Mucosa of stomach (tissue), 1 donor: ENCODE results near the gene SLC41A3.

Experiments used
- H3K27me3 ChIP-seq: one replicate; pipeline ENCODE4 v1.7.0; 2013; ENCODE audit warnings: mild to moderate bottlenecking, low read length; ENCODE audit not compliant: control insufficient read depth, insufficient read depth
- H3K36me3 ChIP-seq: one replicate; pipeline ENCODE4 v1.7.0; 2013; ENCODE audit warnings: low read length; ENCODE audit not compliant: control insufficient read depth, insufficient read depth
- H3K4me1 ChIP-seq: one replicate; pipeline ENCODE4 v1.7.0; 2013; ENCODE audit warnings: mild to moderate bottlenecking, low read length; ENCODE audit not compliant: control insufficient read depth, insufficient read depth
- H3K4me3 ChIP-seq: one replicate; pipeline ENCODE4 v1.7.0; 2013; ENCODE audit warnings: low read length
- H3K9ac ChIP-seq: one replicate; pipeline ENCODE4 v1.7.0; 2013; ENCODE audit warnings: mild to moderate bottlenecking, low read length, moderate library complexity
- H3K9me3 ChIP-seq: one replicate; pipeline ENCODE4 v1.7.0; 2013; ENCODE audit warnings: mild to moderate bottlenecking, low read length, moderate library complexity; ENCODE audit not compliant: control insufficient read depth
- donor health status: Pancreatic carcinoma.

SLC41A3 gene

DNA sequence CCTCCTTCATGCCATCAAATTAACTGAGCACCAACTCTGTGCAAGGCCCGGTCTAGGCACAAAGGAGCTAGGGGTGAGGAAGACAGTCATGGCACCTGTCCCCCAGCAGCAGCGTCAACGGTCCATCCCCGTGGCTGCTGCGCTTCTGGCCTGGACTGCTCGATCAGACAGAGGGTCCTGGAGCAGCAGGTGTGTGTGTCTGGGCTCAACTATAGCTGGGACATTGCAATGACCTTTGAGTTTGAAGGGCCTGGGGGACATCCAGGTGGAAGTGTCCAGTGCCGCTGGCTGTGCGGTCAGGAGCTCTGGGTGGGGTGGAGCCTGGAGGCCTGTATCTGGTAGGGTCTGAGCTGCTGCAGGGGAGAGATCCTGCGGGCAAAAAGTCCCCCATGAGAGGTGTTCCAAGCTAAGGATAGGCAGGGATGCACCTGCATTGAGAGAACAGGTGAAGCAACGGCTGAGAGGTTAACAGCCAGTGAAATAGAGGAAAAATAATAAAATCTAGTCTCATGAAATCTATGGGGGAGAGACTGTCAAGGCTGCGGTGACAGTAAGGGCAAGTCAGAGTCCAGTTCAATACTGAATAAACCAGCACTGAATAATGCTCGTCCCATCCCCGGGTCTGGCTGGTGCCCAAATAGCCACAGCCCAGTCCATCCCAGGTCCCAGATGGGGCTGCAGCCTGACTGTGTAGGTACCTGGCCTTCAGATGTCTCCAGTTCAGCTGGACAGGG lies 25.4 kb upstream of the SLC41A3 start:
- Histone ChIP-seq H3K9me3 (no peaks in the 10 kb centered on the region), H3K36me3 (no peaks in the 10 kb centered on the region), H3K4me3 (no peak overlapping the region), H3K9ac (no peak overlapping the region), H3K27me3 (no peaks in the 10 kb centered on the region), H3K4me1 (no peaks in the 10 kb centered on the region)

DNA sequence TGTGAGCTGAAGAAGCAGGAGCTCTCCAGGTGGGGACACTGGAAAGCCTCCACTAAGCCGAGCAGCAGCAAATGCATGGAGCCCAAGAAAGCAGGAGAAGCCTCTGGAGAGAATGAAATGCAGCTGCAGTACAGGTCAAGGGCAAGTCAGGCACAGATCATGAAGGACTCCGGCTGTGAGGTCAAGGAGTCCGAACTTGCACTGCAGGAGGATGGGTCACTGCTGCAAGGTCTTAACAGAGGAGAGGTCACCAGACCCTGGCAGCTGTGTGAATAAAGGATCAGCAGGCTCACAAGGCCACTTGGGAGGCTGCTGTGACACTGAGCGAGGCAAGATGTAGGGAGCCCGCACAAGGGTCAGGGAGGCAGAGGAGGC lies 24.7 kb upstream of the SLC41A3 start:
- Histone ChIP-seq H3K9me3 (no peaks in the 10 kb centered on the region), H3K4me3 (no peak overlapping the region), H3K4me1 (no peaks in the 10 kb centered on the region), H3K27me3 (no peaks in the 10 kb centered on the region), H3K9ac (no peak overlapping the region), H3K36me3 (no peaks in the 10 kb centered on the region)

DNA sequence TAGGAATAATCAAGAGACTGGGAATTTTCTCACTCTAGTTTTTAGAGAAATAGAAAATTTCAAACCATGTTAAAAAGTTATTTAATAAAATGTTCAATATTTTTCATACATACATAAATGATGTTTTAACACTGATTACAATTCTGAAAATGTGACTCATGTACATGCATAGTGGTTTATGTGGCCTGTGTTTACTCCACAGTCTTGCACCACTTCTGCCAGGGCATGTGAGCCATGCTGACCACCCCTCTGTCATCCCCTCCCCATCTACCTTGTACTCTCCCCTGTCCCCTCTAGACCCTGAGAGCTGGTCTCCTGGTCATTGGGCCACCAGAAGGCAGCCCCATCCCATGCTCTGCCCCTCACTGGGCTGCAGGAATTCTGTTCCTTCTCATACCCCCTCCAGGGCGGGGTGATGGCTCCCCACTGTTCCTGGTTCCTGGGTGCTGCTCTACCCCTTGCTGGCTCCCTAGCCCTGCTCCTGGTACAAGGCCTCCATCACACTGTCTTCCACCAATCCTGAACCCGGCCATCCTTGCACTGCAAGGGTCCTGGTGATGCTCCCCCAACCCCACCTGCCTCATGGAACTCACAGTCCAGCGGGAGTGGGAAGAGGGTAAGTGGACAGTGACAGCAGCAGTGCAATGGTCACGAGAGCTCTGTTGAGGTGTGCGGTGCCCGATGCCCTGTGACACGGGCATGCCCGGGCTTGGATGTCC lies 24.2 kb upstream of the SLC41A3 start:
- H3K4me1 ChIP-seq = no peaks in the 10 kb centered on the region
- H3K4me3 ChIP-seq = no peak overlapping the region
- no peaks in the 10 kb centered on the region for H3K27me3 ChIP-seq
- no peaks in the 10 kb centered on the region for H3K36me3 ChIP-seq
- no peaks in the 10 kb centered on the region for H3K9me3 ChIP-seq
- H3K9ac ChIP-seq = no peak overlapping the region

DNA sequence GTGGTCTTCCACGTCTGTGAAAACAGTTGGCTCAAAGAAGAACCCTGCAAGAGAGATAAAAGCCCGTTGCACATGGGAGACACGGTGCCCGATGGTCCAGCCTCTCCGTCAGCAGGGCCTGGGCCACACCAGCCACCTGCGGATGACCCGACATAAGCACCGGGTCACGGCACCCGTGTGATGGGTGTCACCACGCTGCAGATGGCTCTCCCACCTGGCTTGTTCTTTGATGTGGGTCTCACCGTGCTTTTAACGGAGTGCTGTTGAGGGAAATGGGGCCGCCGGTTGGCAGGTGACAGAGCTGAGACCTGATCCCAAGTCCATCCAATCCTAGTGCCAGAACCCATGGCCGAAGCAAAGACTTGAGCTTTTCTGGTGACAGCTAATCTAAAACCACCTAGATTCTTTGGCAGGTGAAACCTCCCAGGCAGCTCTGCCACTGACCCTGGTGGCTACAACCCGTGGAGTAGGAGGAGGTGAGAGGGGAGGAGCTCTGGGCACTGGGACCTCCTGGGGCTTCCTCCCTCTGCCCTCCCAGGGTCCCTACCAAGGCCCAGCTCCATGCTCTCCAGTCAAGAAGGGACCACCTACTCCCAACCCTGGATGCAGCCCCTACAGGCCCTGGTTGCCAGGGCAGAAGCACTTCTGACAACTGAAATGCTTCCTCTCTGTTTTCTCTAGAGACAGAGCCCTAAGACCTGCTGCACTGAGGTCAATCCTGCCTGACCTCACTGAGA lies 23.4 kb upstream of the SLC41A3 start:
- Histone ChIP-seq H3K36me3 (no peaks in the 10 kb centered on the region), H3K9me3 (no peaks in the 10 kb centered on the region), H3K9ac (no peak overlapping the region), H3K4me3 (no peak overlapping the region), H3K4me1 (no peaks in the 10 kb centered on the region), H3K27me3 (no peaks in the 10 kb centered on the region)

DNA sequence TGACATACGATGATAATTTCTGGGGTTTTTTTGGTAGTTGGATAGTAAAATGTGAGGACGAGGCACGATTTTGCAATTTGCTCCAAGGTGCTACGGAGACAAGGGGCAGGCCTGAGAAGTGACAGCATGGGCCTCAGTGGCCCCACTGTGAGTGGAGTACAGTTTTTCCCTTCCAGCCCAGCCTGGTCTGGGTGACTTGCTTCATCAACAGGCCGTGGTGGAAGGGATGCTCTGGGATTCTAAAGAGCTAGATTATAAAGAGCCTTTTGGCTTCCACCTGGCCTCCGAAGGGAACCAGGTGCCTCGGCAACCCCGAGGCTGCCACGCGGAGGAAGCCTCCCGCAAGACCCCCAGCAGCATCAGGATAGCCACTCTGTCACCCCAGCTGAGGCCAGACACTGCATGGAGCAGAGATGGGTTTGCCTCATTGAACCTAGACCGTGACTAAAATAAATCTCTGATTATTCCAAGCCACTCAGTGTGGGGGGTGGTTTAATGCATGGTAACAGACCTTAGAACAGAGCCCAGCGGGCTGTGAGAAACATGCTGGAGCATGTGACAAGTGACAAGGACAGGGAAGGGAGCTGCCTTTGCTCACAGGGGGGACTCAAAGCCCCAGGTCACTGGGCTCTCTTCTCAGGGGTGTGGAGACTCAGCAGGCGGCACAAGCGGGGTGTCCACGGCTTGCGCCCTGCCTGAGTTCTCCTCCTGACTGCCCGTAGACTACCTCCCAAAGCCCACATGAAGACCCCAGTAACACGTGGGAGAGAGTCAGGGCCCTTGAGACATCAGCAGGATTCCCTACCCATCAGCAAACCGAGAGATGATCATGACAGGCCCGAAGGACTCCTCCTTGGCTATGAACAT lies 22.6 kb upstream of the SLC41A3 start:
- Histone ChIP-seq H3K4me3 (no peak overlapping the region), H3K9ac (no peak overlapping the region), H3K4me1 (no peaks in the 10 kb centered on the region), H3K9me3 (no peaks in the 10 kb centered on the region), H3K36me3 (no peaks in the 10 kb centered on the region), H3K27me3 (no peaks in the 10 kb centered on the region)

DNA sequence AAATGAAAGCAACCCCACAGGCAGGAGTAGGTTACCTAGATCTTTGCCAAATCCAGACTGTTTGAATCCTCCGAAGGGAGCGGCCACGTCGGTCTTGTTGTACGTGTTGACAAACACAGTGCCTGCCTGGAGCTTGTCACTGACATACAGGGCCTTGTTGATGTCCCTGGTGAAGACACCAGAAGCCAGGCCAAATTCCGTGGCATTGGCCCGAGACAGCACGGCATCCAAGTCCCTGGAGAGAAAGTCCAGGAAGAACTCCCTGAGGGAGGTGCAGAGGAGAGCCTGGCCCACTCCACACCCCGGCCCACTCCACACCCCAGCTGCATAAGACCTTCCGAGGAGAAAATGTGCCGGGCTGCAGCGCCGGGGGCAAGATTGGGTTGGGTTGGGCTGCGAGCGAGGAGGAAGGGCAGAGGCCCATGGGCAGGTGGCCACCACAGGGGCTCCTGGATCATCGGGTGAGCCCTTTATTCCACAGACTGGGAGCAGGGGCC lies 21.8 kb upstream of the SLC41A3 start:
- no peaks in the 10 kb centered on the region for H3K9me3 ChIP-seq
- no peaks in the 10 kb centered on the region for H3K4me1 ChIP-seq
- no peak overlapping the region for H3K9ac ChIP-seq
- no peak overlapping the region for H3K4me3 ChIP-seq
- no peaks in the 10 kb centered on the region for H3K27me3 ChIP-seq
- H3K36me3 ChIP-seq = no peaks in the 10 kb centered on the region

DNA sequence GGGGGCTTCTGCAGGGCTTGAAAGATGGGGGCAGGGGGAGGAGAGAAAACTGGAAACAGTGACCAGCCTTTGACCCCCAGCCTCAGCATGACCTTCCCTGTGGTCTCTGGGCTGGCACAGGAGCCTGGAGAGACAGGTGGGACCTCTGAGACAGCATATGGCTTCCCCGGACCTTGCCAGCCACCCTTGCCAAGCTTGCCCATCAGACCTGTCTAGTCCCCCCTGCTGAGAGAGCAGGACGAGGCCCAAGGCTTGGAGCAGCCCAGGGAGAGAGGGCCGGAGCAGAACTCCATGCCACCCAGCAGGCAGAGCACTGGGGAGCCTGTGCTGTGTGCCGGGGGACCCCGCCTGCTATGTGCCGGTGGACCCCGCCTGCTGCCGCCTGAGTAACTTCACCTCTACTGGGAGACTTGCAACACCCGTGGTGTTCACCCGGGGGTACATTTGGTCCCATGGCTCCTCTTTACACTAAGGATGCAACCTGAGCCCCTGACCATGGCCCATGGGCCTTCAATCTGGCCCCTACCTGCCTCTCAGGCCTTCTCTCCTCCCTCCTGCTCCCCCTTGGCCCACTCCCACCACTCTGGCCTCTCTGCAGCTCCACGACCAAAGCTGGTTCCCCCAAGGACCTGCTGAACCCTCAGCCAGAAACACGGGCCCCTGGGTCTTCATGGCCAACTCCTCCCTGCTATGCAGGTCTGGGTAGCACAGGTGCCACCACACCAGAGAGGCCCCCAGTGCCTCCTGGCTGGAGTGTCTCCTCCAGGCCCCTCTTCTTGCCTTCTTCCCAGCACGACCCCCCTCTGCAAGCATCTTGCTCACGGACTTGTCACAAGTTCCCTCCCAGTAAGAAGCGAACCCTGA lies 21.1 kb upstream of the SLC41A3 start:
- no peaks in the 10 kb centered on the region for H3K36me3 ChIP-seq
- no peaks in the 10 kb centered on the region for H3K27me3 ChIP-seq
- H3K4me1 ChIP-seq = no peaks in the 10 kb centered on the region
- no peak overlapping the region for H3K9ac ChIP-seq
- H3K9me3 ChIP-seq = no peaks in the 10 kb centered on the region
- no peak overlapping the region for H3K4me3 ChIP-seq

DNA sequence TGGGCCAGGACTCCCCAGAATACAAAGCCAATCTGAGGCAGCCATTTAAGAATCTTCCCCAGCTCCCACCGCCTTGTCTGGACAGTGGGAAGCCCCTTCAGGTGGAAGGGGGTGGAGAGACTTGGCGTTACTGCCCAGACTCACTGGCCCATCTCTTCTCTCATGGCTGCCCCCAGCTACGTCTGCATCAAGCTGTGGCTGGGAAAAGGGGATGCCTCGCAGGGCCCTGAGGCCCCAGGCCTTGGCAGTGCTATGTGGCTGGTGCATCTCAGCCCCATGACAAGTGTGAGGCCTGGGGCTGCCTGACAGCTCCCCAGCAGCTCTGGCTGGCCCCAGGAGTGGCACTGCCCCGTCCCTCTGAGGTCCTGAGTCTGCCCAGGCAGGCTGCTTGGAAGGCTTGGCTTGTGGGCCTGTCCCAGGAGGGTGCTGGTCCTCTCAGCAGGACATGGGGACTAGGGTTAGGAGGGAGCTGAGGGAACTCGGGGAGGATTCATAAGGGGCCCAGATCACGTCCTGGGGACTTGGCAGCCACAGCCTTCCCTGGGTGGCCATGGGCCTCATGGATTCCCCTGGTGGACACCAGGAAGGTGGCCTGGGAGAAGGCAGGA lies 20.2 kb upstream of the SLC41A3 start:
- H3K4me1 ChIP-seq = no peaks in the 10 kb centered on the region
- H3K4me3 ChIP-seq = no peak overlapping the region
- H3K27me3 ChIP-seq = no peaks in the 10 kb centered on the region
- no peaks in the 10 kb centered on the region for H3K9me3 ChIP-seq
- no peaks in the 10 kb centered on the region for H3K36me3 ChIP-seq
- H3K9ac ChIP-seq = no peak overlapping the region

DNA sequence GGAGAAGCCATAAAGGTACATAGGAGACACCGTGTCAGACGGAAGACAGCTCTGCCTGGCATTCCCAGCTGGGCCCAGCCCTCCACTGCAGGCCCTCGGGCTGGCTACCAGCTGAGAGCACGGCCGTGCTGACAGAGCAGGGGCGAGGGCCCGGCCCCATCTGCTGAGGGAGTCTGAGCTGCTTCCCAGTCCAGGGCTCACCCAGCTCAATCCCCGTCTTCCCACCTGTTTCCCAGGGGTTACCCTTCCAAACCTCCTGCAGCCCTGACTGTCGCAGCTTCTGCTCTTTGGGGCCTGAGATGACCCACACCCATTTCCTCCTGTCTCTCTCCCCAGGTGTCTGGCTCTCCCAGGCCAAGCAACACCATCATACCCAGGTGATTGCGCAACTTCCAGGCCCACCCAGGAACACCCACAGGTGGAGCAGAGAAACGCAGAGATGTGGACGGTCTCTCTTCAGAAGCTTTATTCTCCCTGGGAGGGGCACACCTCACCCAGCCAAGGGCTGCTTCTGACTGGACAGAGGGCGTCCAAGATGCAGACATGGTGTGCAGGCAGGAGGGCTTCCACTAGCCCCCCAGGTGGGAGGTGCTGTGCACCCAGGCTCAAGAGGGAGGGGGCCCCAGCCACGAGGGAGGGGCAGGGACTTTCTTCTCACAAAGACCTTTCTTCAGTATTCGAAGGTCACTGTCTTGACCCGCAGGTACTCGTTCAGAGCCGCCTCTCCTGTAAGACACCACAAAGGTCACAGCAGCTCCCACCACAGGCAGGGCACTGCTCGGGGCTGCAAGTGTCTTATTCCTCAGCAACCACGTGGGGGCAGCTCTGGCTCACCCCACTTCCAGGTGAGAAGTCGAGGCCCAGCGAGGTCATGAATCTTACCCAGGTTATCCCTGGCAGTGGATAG lies 19.4 kb upstream of the SLC41A3 start:
- Histone ChIP-seq H3K36me3 (no peaks in the 10 kb centered on the region), H3K9ac (no peak overlapping the region), H3K4me3 (no peak overlapping the region), H3K4me1 (no peaks in the 10 kb centered on the region), H3K27me3 (no peaks in the 10 kb centered on the region), H3K9me3 (no peaks in the 10 kb centered on the region)

DNA sequence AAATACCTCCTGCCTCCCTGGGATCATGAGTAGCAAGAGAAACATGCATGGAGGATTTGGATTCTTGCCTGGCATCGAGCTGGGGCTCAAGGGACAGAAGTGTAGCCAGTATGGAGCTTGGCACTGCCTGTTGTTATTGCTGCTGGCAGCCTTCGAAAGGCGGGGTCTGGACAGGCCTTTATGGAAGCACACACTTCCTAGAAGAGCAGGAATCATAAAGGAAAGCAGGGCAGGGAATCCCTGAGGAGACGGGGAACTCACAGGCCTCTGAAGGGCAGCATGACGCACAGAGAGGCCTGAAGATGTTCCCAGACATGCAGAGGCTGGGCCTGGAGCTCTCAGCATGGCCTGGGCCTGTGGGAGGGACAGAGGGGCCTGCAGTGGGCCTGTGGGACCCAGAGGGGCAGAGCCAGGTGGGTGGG lies 18.6 kb upstream of the SLC41A3 start:
- Histone ChIP-seq H3K4me3 (no peak overlapping the region), H3K27me3 (no peaks in the 10 kb centered on the region), H3K9ac (no peak overlapping the region), H3K36me3 (no peaks in the 10 kb centered on the region), H3K9me3 (no peaks in the 10 kb centered on the region), H3K4me1 (no peaks in the 10 kb centered on the region)
